CD4-positive, alpha-beta T cell (primary cell): Measurements from ENCODE around the gene HSPG2. TPM values are rescaled to one million over a fixed set of nuclear protein-coding genes. Genes with fewer than 3 reads are reported as not detected.

Experiments
- ATAC-seq: fragments of 200-7000 bp; cut with Tn5 transposase; one replicate; pipeline ENCODE4 v1.10.0; 2022; ENCODE audit warnings: mild to moderate bottlenecking; ENCODE audit not compliant: poor library complexity
- CTCF ChIA-PET: fragments of 350-600 bp; sonication (Branson Sonifier 250); formaldehyde crosslinking; loops from one replicate; lab custom pipeline; 2021; ENCODE audit warnings: antibody characterized with exemption, inconsistent platforms; lab: Charles Lee
- POLR2A ChIA-PET: fragments of 350-600 bp; sonication (Branson Sonifier 250); formaldehyde crosslinking; loops from one replicate; lab custom pipeline; 2021; ENCODE audit warnings: antibody characterized with exemption, inconsistent platforms; lab: Charles Lee
- DNase-seq, 14 experiments: peaks; one replicate each; pipeline ENCODE4 v3.0.0-alpha.2; 2013 to 2020; ENCODE audit warnings: mixed read lengths in 2 of 14
- H3K27ac ChIP-seq, 2 donors: one replicate each; pipeline versions ENCODE4 v1.5.1 to v1.7.0; 2013; ENCODE audit warnings: low read length in 2 of 2, low read depth in 1 of 2, mild to moderate bottlenecking in 1 of 2
- H3K27me3 ChIP-seq, 2 experiments: 1 replicate in 1 of 2; 2 replicates in 1 of 2; pipeline versions ENCODE4 v1.6.1 to v1.7.0; 2013; ENCODE audit warnings: low read length in 2 of 2, control low read depth in 1 of 2, mild to moderate bottlenecking in 1 of 2, moderate library complexity in 1 of 2; ENCODE audit not compliant: insufficient read depth in 2 of 2, control insufficient read depth in 1 of 2
- H3K36me3 ChIP-seq: one replicate; pipeline ENCODE4 v1.6.1; 2013; ENCODE audit warnings: low read length, control low read depth; ENCODE audit not compliant: insufficient read depth
- H3K4me1 ChIP-seq: one replicate; pipeline ENCODE4 v1.6.1; 2013; ENCODE audit warnings: low read length, control low read depth; ENCODE audit not compliant: insufficient read depth
- H3K4me3 ChIP-seq: one replicate; pipeline ENCODE4 v1.5.1; 2013; ENCODE audit warnings: mild to moderate bottlenecking, low read length, moderate library complexity
- H3K9me3 ChIP-seq, 2 experiments: 1 replicate in 1 of 2; 2 replicates in 1 of 2; pipeline versions ENCODE4 v1.6.1 to v1.7.0; 2013; ENCODE audit warnings: low read length in 2 of 2, mild to moderate bottlenecking in 2 of 2, control low read depth in 1 of 2, moderate library complexity in 1 of 2; ENCODE audit not compliant: control insufficient read depth in 1 of 2, insufficient read depth in 1 of 2
- H3K27ac Mint-ChIP-seq: one replicate; pipeline ENCODE4 v1.8.0; 2020; ENCODE audit warnings: mixed read lengths
- H3K27me3 Mint-ChIP-seq: one replicate; pipeline ENCODE4 v1.8.0; 2021; ENCODE audit warnings: mixed read lengths
- H3K36me3 Mint-ChIP-seq: one replicate; pipeline ENCODE4 v1.8.0; 2021; ENCODE audit warnings: low read depth, mixed read lengths
- H3K4me1 Mint-ChIP-seq: one replicate; pipeline ENCODE4 v1.8.0; 2021; ENCODE audit warnings: low read depth, mixed read lengths
- H3K4me3 Mint-ChIP-seq: one replicate; pipeline ENCODE4 v1.8.0; 2020; ENCODE audit warnings: mild to moderate bottlenecking, mixed read lengths
- H3K9me3 Mint-ChIP-seq: one replicate; pipeline ENCODE4 v1.8.0; 2020; ENCODE audit warnings: mixed read lengths
- CTCF ChIP-seq: fragments of 200-600 bp; IDR thresholded peaks from one replicate; pipeline ENCODE4 v1.8.0; 2022; ENCODE audit warnings: antibody characterized with exemption, mild to moderate bottlenecking
- intact Hi-C, 2 experiments: fragments of 100-400 bp; cut with DNase I in 1 of 2; cut with micrococcal nuclease in 1 of 2; formaldehyde crosslinking; loops; one replicate each; pipeline versions ENCODE4 v1.15.1 to v1.9.0; 2023 to 2025; cut with DNase I, micrococcal nuclease
- total RNA-seq, 174 experiments: library from RNA in 2 of 174; stranded (reverse) in 2 of 174; gene quantifications; one replicate each; pipeline ENCODE4 v1.2.3 and lab custom pipeline; 2021 to 2026

HSPG2 gene
- total RNA-seq, 2 experiments from 2014 or later: 10.8 to 11.0 TPM

- H3K27me3 ChIP-seq: no peaks in the 10 kb centered on the region
- H3K27me3 Mint-ChIP-seq: no peaks in the 10 kb centered on the region
- TF ChIP-seq CTCF: no peak
- POLR2A ChIA-PET: no interaction called here
- CTCF ChIA-PET: no interaction called here
- H3K36me3 ChIP-seq: no peaks in the 10 kb centered on the region
- no peaks in the 10 kb centered on the region for H3K4me1 ChIP-seq
- H3K4me3 Mint-ChIP-seq: no peak overlapping the region
- intact Hi-C loops: no loop called here
- H3K36me3 Mint-ChIP-seq: no peaks in the 10 kb centered on the region
- H3K9me3 ChIP-seq: peaks cover 0 to 5% of the 10 kb centered on the region in 2 experiments
- no peaks in the 10 kb centered on the region for H3K4me1 Mint-ChIP-seq
- DNase-seq (no peak), ATAC-seq (no peak)
- H3K27ac Mint-ChIP-seq: no peak overlapping the region
- H3K27ac ChIP-seq: no peak overlapping the region
- no peaks in the 10 kb centered on the region for H3K9me3 Mint-ChIP-seq
- no peak overlapping the region for H3K4me3 ChIP-seq
These were observed 62.8 kb downstream of the HSPG2 start for GRCh38 chr1:21874328-21874727.

- no peak for TF ChIP-seq CTCF
- DNase-seq: no peak
- H3K27ac ChIP-seq: no peak overlapping the region
- no peaks in the 10 kb centered on the region for H3K9me3 Mint-ChIP-seq
- no peak overlapping the region for H3K27ac Mint-ChIP-seq
- intact Hi-C loops: no loop called here
- ChIA-PET POLR2A (no interaction called here), CTCF (no interaction called here)
- no peak for ATAC-seq
- H3K36me3 ChIP-seq: no peaks in the 10 kb centered on the region
- H3K27me3 Mint-ChIP-seq: no peaks in the 10 kb centered on the region
- H3K4me1 ChIP-seq: no peaks in the 10 kb centered on the region
- H3K4me3 ChIP-seq: no peak overlapping the region
- no peaks in the 10 kb centered on the region for H3K4me1 Mint-ChIP-seq
- no peaks in the 10 kb centered on the region for H3K36me3 Mint-ChIP-seq
- no peak overlapping the region for H3K4me3 Mint-ChIP-seq
- H3K27me3 ChIP-seq: no peaks in the 10 kb centered on the region
- peaks cover 0 to 5% of the 10 kb centered on the region in 2 experiments for H3K9me3 ChIP-seq
These were observed 63.3 kb downstream of the HSPG2 start for GRCh38 chr1:21873761-21874160.

- intact Hi-C loops: no loop called here
- H3K9me3 ChIP-seq: peaks cover 0 to 5% of the 10 kb centered on the region in 2 experiments
- Mint-ChIP-seq H3K27me3 (no peaks in the 10 kb centered on the region), H3K36me3 (no peaks in the 10 kb centered on the region), H3K9me3 (no peaks in the 10 kb centered on the region), H3K4me1 (no peaks in the 10 kb centered on the region), H3K4me3 (no peak overlapping the region), H3K27ac (no peak overlapping the region)
- no peak for TF ChIP-seq CTCF
- CTCF ChIA-PET: no interaction called here
- POLR2A ChIA-PET: no interaction called here
- no peak overlapping the region for H3K4me3 ChIP-seq
- H3K27ac ChIP-seq: no peak overlapping the region
- DNase-seq (no peak), ATAC-seq (no peak)
- no peaks in the 10 kb centered on the region for H3K27me3 ChIP-seq
- H3K4me1 ChIP-seq: no peaks in the 10 kb centered on the region
- H3K36me3 ChIP-seq: no peaks in the 10 kb centered on the region
These were observed 63.9 kb downstream of the HSPG2 start for GRCh38 chr1:21873174-21873573.
